ENCODE data around the gene CHST12. TPM values are rescaled to one million over a fixed set of nuclear protein-coding genes. Genes with fewer than 3 reads are reported as not detected.

The CHST12 gene
- total and polyA plus RNA-seq, 2 of the 4 experiments (the other 2 are of a cell fraction): 3.8 to 27.0 TPM

DNA sequence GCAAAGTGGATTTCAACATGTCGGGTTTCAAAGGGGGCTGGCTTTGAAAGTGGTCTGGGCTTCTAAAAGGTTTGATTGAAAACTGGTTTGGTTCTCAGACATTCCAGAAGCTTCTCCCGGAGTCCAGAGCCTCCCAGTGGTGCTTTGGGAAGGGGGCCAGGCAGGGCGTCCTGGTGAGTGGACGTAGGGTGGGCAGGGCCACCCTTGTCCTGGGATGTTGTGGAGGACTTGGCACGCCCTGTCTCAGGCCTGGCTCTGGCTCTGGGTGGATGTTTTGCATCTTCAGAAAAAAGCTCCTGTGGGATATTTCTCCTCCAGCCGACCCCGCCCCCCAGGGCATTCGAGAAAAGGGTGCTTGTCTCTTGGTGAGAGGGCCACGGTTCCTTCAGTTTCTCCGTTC is 41.6 kb downstream of the CHST12 start:
- Histone ChIP-seq H3K9me1 (ENCODE audit: insufficient read depth, low read length) (no peaks in the 10 kb centered on the region), H3K14ac (replicated peaks; ENCODE audit: low read depth, low read length) (no peak overlapping the region), H2BK5ac (ENCODE audit: low read depth, low read length, poor library complexity, severe bottlenecking) (no peak overlapping the region), H3K4ac (ENCODE audit: low read depth, low read length) (no peak overlapping the region), H4K91ac (ENCODE audit: insufficient read depth, low read depth, low read length) (no peak overlapping the region), H3K4me2 (ENCODE audit: low read depth, low read length) (no peak overlapping the region), H3K27me3 (ENCODE audit: control insufficient read depth, insufficient read depth, low read length) (no peaks in the 10 kb centered on the region), H3K9ac (ENCODE audit: low read depth, low read length) (no peak overlapping the region), H2AK9ac (replicated peaks; ENCODE audit: low read depth, low read length, poor library complexity) (peak overlapping the region; percentile 44), H3K56ac (ENCODE audit: extremely low read depth, insufficient read depth, low read length) (no peak overlapping the region), H4K8ac (ENCODE audit: low read depth in 2 of 2, low read length in 2 of 2) (no peak overlapping the region), H2AFZ (replicated peaks; ENCODE audit: low read length, poor library complexity) (no peak overlapping the region), H3K18ac (ENCODE audit: low read depth, low read length) (no peak overlapping the region), H3K4me1 (ENCODE audit: control insufficient read depth, insufficient read depth, low read length) (no peaks in the 10 kb centered on the region), H2BK120ac (ENCODE audit: low read depth, low read length) (no peak overlapping the region), H4K20me1 (ENCODE audit: insufficient read depth, low read length) (no peaks in the 10 kb centered on the region), H3K79me1 (ENCODE audit: low read depth in 1 of 2, low read length in 2 of 2) (no peaks in the 10 kb centered on the region), H3K23ac (ENCODE audit: low read depth, low read length) (no peak overlapping the region), H2BK20ac (ENCODE audit: low read depth, low read length) (no peak overlapping the region), H3K9me3 (ENCODE audit: control insufficient read depth, insufficient read depth, low read length) (no peaks in the 10 kb centered on the region), H2AK5ac (ENCODE audit: low read depth, low read length) (no peak overlapping the region), H3K27ac (ENCODE audit: insufficient read depth, low read length) (no peak overlapping the region), H2BK15ac (ENCODE audit: low read depth, low read length) (no peak overlapping the region), H3K4me3 (ENCODE audit: insufficient read depth, low read depth, low read length) (no peak overlapping the region), H3K36me3 (ENCODE audit: control insufficient read depth, insufficient read depth, low read length) (0 out of 2 replicates have a peak, but pooled peaks cover 1% of the 10 kb centered on the region), H4K5ac (ENCODE audit: low read depth, low read length) (no peak overlapping the region)
- CTCF ChIA-PET: no interaction called here
- TF ChIP-seq RAD21 (IDR thresholded peaks at IDR 0.05; ENCODE audit: low read length): no peak
- ATAC-seq (ENCODE audit: low read depth) (no peak), DNase-seq (no peak)
- POLR2A ChIA-PET (ENCODE audit: unreplicated experiment): no interaction called here
- no CpG with 5 or more reads among the region's 10 CpGs for WGBS, 2 experiments (ENCODE audit: extremely low coverage in 2 of 2, insufficient read length in 1 of 2)
- BruUV-seq (replicated peaks): no TSS peak
- intact Hi-C loops (cut with micrococcal nuclease): no loop called here
- dilution Hi-C loops (cut with HindIII; ENCODE audit: low sequenced_read_pairs, unreplicated experiment): no loop called here
- in situ Hi-C loops (cut with MboI; ENCODE audit: low sequenced_read_pairs): no loop called here

Measured in IMR-90 (cell line).